GM18861 (cell line): ENCODE results near the gene C5orf63.
A peak's percentile ranks its signal among the peaks of the same experiment; 100 is the strongest.
"Not testable (repeated sequence)": the region's sequence is repeated elsewhere in the genome, so short reads cannot be mapped to it uniquely, and the experiment has no call there.

Experiments used
- ATAC-seq: cut with Tn5 transposase; IDR thresholded peaks from one replicate; pipeline ENCODE4 v1.9.1; 2021; ENCODE audit not compliant: unreplicated experiment

C5orf63 gene

GRCh38 chr5:127072861-127073846 is at the start of gene C5orf63:
Gene C5orf63 (minus strand): TSS chr5:127073502. CDS start chr5:127058995, 14,507 bp downstream.
- peak; percentile 97 for ATAC-seq

DNA sequence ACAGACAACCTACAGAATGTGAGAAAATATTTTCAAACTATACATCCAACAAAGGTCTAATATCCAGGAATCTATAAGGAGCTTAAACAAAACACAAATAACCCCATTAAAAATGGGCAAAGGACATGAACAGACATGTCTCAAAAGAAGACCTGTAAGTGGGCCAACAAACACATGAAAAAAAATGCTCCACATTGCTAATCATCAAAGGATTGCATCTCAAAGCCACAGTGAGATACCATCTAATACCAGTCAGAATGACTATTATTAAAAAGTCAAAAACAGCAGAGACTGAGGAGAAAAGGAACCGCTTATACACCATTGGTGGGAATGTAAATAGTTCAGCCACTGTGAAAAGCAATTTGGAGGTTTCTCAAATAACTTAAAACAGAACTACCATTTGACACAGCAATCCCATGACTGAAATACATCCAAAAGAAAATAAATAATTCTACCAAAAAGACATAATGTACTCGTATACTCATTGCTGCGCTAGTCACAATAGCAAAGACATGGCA is 39.1 kb upstream of the C5orf63 start:
- ATAC-seq: no peak

- ATAC-seq: peak; percentile 78
Measured at GRCh38 chr5:127111112-127111511, 37.8 kb upstream of the C5orf63 start.

- not testable (repeated sequence) for ATAC-seq
Measured at GRCh38 chr5:127108624-127109260, 35.4 kb upstream of the C5orf63 start.

- ATAC-seq: no peak
Measured at GRCh38 chr5:127101935-127102334, 28.6 kb upstream of the C5orf63 start.

DNA sequence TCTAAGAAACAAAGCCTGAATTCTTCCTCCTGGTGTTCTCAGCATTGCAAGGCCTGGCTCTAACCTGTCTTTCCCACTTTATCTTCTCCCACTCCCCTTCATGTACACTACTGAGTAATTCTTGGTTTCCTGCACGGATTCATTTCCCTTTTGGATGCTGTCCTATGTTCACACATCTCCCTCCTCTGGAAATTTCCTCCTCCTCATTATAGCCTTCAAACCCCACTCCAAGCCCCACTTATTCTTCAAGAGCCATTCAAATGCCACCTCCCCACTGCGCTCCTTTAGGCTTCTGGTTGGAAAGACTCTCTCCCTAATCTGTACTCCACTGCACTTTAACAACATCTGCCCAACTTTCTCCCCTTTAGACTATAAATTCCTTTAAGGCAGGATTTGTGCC is 28.2 kb upstream of the C5orf63 start:
- no peak for ATAC-seq

DNA sequence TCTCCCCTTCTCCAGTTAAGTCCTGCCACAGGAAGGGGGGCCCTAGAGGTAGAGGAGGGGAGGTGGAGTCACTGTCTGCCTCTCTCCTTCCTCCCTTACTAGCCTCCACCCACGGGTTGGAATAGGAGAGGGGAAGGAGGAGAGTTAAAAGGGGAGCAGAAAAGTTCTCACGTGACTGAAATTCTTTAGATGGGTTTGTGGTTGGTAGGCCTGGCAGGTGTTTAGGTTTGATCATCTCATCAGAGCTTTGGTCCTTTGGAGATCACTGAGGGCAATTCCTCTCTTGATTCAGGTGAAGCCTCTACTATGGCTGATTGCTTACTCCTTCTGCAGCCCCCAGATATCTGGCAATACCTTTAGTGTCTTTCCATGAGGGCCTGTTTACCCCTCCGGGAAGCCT is 24.9 kb upstream of the C5orf63 start:
- no peak for ATAC-seq

DNA sequence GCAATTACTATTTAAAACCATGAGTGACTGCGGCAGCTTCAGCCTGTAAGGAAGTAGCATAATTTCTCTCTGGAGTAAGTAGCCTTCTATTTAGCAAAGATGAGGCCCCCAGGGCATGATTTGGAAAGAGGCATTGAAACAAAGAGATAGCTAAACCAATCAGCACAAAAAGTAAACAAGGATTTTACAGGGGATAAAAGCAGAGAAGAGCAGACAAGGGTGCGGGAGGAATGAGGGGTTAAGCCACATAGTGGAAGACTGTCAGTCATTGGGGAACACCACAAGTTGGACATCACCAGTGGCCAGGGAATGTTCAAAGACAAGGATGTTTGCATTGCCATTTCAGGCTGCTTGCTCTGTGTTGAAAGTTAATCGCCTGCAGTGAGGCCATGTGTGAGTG is 24.0 kb upstream of the C5orf63 start:
- ATAC-seq: no peak

GRCh38 chr5:127096328-127096993 is 23.2 kb upstream of the C5orf63 start:
- ATAC-seq: no peak

DNA sequence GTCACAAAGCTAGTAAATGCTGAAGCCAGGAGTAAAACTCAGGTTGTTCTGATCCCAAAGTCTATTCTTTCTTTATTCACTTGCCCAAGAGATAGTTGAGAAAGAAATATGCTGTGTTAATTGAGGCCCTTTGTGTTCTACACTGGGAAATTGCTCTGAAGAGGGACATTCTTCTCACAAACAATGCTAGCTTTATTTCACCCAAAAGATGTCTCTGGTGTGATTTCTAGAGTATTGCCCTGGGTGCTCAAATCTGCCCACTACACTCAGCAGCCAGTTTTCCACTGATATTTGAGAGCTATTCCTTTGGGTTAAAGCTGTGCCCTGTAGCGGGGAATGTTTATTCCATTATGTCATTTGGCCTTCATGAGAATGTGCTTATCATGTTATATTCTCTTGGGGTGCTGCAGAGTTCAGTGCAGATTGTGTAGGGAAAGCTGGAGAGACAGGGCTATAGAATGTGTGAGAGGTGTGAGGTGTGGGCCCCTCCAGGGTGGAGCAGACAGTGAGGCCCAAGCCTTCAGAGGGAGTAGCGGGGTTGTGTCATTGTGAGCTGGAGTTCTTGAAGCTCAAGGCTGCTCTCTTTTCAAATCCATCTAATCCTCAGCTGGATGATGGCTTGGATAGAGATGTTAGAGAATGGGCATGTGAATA is 21.0 kb upstream of the C5orf63 start:
- no peak for ATAC-seq

GRCh38 chr5:127092690-127093089 is 19.4 kb upstream of the C5orf63 start:
- no peak for ATAC-seq

DNA sequence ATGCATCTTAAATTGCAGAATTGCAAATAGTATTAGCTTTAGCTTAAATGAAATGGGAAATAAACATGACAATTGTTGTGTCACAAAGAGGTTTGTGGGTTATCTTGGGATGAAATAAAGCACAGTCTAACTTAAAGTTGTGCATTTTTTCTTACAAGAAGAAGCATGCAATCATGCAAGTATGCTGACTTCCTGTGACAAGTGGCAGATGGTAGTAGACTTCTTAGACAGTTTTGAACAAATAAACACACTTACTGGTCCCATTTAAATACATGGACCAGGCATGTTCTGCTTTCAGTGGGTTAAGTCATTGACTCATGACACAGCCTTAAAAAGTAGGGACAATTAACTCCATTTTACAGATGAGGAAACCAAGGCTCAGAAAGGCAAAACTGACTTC is 15.9 kb upstream of the C5orf63 start:
- no peak for ATAC-seq

DNA sequence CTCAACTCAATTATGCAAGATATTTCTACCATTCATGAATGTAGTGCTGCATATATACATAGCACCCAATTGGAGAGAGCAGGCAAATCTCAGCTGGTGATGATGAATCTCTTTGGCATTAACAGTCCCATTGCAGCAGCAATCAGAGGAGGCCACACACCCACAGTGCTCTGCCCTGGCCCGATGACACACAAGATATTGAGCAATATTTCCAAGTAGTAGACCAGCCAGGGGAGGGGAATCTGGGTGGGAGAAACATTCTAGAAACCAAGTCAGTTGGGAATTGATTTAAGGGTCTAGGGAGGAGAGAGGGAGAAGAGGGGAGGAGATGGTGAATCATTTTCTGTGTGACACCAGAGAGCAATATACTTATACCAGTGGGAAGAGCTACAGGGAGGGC is 14.9 kb upstream of the C5orf63 start:
- ATAC-seq: no peak

DNA sequence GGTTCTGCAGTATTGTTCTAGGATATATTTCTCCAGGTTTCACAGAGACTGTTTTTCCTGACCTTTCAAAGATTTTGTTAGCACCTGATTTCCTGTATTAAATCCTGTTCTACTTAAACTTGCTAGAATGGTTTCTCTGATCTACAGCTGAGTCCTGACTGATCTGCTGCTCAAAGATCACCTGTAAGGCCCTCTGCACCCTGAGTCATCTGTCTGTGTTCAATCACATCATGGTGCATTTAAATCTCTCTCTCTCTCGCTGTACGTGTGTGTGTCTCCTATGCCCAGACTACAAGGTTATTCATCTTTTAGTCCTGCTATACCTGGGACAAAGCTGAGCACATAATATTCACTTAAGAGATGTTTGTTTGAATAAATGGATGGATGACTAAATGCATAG is 13.3 kb upstream of the C5orf63 start:
- no peak for ATAC-seq

DNA sequence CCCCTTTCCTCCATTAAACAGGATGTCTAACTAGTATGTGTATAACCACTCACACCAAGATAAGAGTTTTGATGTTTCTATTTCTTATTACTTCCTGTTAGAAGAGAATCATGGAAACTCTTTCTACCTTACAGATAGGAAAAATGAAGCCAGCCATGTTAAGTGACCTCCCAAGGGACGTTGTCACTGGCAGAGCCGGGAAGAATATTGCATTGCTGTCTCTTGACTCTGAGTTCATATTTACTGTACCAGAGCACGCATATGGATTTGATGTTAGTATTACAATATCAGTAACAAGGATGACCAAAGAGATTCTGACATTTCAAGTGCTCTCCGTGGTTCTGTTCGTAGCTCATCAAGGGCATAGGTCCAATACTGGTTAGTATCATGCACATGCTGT is 12.5 kb upstream of the C5orf63 start:
- ATAC-seq: no peak

GRCh38 chr5:127085371-127085770 is 12.1 kb upstream of the C5orf63 start:
- no peak for ATAC-seq

DNA sequence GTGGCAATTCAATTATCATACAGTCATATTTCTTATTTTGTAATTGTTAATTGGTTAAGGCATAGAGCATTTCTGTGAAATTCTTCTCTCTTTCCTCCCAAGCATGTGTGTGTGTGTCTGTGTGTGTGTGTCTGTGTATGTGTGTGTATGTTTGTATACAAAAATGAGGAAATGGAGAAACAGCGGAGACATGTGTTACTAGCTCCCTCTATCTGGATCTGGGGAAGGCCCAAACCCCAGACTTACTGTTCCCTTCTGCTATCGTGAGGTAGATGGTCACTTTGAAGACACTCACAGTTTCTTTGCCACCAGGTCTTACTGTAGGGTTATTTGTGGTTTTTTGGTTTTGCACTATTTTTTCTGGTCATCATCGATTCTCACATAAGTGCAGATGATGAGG is 11.4 kb upstream of the C5orf63 start:
- ATAC-seq: no peak

DNA sequence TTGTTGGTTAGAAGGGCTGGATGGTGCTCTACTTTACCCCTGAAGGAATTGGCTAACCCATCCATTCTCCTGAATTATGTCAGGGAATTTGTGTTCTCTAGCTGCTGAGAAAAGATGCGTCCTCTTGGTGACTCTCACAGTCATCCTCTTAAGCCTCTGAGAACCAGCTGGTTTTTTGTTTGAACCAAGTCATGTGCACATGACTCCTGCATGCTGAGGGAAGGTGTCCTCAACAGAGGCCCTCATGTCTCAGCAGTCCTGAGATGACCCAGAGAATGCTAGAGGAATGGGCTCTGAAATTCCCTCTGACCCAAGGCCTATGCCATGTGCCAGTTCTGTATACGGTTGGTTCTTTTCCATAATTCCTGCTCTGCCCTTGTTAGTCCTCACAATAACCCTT is 10.4 kb upstream of the C5orf63 start:
- no peak for ATAC-seq

DNA sequence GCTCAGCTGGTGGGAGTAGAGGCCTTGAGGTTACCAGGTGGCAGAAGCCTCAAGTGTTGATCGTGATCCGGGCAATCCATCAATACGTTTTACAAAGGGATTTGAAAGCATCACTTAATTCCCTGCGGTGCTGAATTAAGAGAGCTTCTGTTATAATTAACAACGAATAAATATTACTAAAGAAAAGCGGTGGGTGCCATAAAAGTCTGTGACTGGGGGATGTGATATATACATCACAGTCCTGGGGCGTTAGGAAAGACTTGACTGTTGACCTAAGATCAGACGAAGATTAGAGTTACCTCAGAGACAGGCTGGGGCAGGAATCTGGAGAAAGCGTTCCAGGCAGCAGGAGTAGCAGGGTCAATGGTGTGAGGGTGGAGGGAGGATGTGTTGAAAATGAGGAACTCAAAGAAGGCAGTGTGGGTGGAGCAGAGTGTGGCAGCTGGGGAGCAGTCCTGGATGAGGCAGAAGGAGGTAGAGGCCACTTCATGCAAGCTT is 6.7 kb upstream of the C5orf63 start:
- no peak for ATAC-seq

GRCh38 chr5:127077366-127077765 is 4.1 kb upstream of the C5orf63 start:
- ATAC-seq: no peak
